Astrocyte (in vitro differentiated cells and primary cell): ENCODE measurements around the gene ACKR3. TPM values are rescaled to one million over a fixed set of nuclear protein-coding genes. Genes with fewer than 3 reads are reported as not detected.

Experiments used
- DNase-seq: peaks from one replicate; pipeline ENCODE4 v3.0.0-alpha.2; 2010; ENCODE audit warnings: low read depth
- FAIRE-seq: peaks from 2 replicates; lab custom pipeline; 2011; peaks lifted over from hg19 to GRCh38; lab: Jason Lieb, UNC
- H2AFZ ChIP-seq: 2 replicates; pipeline ENCODE4 v1.6.0; 2012; ENCODE audit warnings: low read depth, low read length, inconsistent platforms
- H3K27ac ChIP-seq: 2 replicates; pipeline ENCODE4 v1.5.1; 2011; ENCODE audit warnings: low read depth, low read length, inconsistent platforms
- H3K27me3 ChIP-seq: 2 replicates; pipeline ENCODE4 v1.6.0; 2011; ENCODE audit warnings: low read length, inconsistent platforms; ENCODE audit not compliant: insufficient read depth
- H3K36me3 ChIP-seq: 2 replicates; pipeline ENCODE4 v1.5.1; 2011; ENCODE audit warnings: low read length, inconsistent platforms; ENCODE audit not compliant: insufficient read depth
- H3K4me1 ChIP-seq: 2 replicates; pipeline ENCODE4 v1.5.1; 2011; ENCODE audit warnings: low read length, inconsistent platforms; ENCODE audit not compliant: insufficient read depth
- H3K4me2 ChIP-seq: 2 replicates; pipeline ENCODE4 v1.6.0; 2012; ENCODE audit warnings: low read length, inconsistent platforms
- H3K4me3 ChIP-seq: 2 replicates; pipeline ENCODE4 v1.5.1; 2011; ENCODE audit warnings: low read depth, mild to moderate bottlenecking, low read length, inconsistent platforms; ENCODE audit not compliant: insufficient read depth
- H3K79me2 ChIP-seq: 2 replicates; pipeline ENCODE4 v1.6.0; 2012; ENCODE audit warnings: mild to moderate bottlenecking, low read length, inconsistent platforms; ENCODE audit not compliant: insufficient read depth
- H3K9ac ChIP-seq: 2 replicates; pipeline ENCODE4 v1.6.0; 2012; ENCODE audit warnings: mild to moderate bottlenecking, low read length, inconsistent platforms
- H3K9me3 ChIP-seq: 2 replicates; pipeline ENCODE4 v1.5.1; 2012; ENCODE audit warnings: low read depth, mild to moderate bottlenecking, low read length, inconsistent platforms; ENCODE audit not compliant: insufficient read depth
- H4K20me1 ChIP-seq: 2 replicates; pipeline ENCODE4 v1.6.0; 2012; ENCODE audit warnings: low read length, inconsistent platforms; ENCODE audit not compliant: insufficient read depth
- H3K27ac Mint-ChIP-seq: one replicate; pipeline ENCODE4 v1.8.0; 2021; ENCODE audit warnings: mild to moderate bottlenecking, mixed read lengths; ENCODE audit not compliant: unreplicated experiment
- H3K27me3 Mint-ChIP-seq: one replicate; pipeline ENCODE4 v1.8.0; 2021; ENCODE audit warnings: low read depth, mixed read lengths; ENCODE audit not compliant: unreplicated experiment
- H3K36me3 Mint-ChIP-seq: one replicate; pipeline ENCODE4 v1.8.0; 2021; ENCODE audit warnings: low read depth, mixed read lengths; ENCODE audit not compliant: unreplicated experiment
- H3K4me1 Mint-ChIP-seq: one replicate; pipeline ENCODE4 v1.8.0; 2021; ENCODE audit warnings: low read depth, mixed read lengths; ENCODE audit not compliant: unreplicated experiment
- H3K4me3 Mint-ChIP-seq: one replicate; pipeline ENCODE4 v1.8.0; 2021; ENCODE audit warnings: mild to moderate bottlenecking, moderate library complexity, mixed read lengths; ENCODE audit not compliant: unreplicated experiment
- H3K9me3 Mint-ChIP-seq: one replicate; pipeline ENCODE4 v1.8.0; 2021; ENCODE audit warnings: mild to moderate bottlenecking, mixed read lengths; ENCODE audit not compliant: unreplicated experiment
- EZH2 ChIP-seq: IDR thresholded peaks from 2 replicates; pipeline ENCODE4 v1.6.1; 2012; ENCODE audit warnings: mild to moderate bottlenecking, low read length, inconsistent platforms; ENCODE audit not compliant: insufficient read depth
- total RNA-seq: library from RNA; stranded (reverse); gene quantifications from 2 replicates; pipeline ENCODE4 v1.2.1, GENCODE V29; 2021
- TF ChIP-seq, protein P1 (sequence below): IDR thresholded peaks from 2 replicates; pipeline ENCODE4 v1.5.1; 2011; ENCODE audit warnings: low read depth, mild to moderate bottlenecking, inconsistent platforms, low read length, moderate library complexity; ENCODE audit not compliant: insufficient read depth

ACKR3 gene
- total RNA-seq, 1 donor from 2014 or later: 72.7 TPM

DNA sequence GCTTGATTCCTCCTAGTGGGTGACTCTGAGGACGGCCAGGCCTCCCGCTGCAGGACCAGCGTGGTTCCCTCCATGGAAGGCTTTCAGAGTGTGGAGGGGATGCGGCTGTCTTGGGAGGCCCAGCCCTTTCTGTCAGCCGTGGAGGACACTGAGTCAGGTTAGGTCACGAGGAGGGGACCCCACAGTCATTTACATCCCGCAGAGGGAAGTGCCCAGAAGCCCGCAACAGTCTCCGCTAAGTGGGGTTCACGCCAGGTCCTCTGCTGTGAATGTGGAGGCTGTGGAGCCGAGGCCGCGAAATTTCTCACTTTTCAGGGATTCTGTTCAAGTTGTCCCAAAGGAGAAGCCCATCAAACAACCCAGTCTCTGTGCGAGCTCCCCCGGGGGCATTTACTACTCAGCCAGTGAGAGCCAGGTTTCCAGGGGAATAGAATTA is 8.8 kb downstream of the ACKR3 start:
- Mint-ChIP-seq H3K4me3 (no peak overlapping the region), H3K27ac (no peak overlapping the region), H3K36me3 (peaks cover 61% of the 10 kb centered on the region), H3K4me1 (peaks cover 34% of the 10 kb centered on the region), H3K9me3 (peaks cover 5% of the 10 kb centered on the region), H3K27me3 (peaks cover 2% of the 10 kb centered on the region)
- Histone ChIP-seq H3K79me2 (peaks cover 64% of the 10 kb centered on the region), H3K27ac (no peak overlapping the region), H3K4me3 (no peak overlapping the region), H3K36me3 (no peaks in the 10 kb centered on the region), H3K4me2 (no peak overlapping the region), H3K9ac (no peak overlapping the region), H4K20me1 (peaks cover 33% of the 10 kb centered on the region), H3K27me3 (peaks cover 2% of the 10 kb centered on the region), H3K4me1 (no peaks in the 10 kb centered on the region), H3K9me3 (no peaks in the 10 kb centered on the region), H2AFZ (no peak overlapping the region)
- no peak for TF ChIP-seq EZH2
- TF ChIP-seq, protein P1, sequence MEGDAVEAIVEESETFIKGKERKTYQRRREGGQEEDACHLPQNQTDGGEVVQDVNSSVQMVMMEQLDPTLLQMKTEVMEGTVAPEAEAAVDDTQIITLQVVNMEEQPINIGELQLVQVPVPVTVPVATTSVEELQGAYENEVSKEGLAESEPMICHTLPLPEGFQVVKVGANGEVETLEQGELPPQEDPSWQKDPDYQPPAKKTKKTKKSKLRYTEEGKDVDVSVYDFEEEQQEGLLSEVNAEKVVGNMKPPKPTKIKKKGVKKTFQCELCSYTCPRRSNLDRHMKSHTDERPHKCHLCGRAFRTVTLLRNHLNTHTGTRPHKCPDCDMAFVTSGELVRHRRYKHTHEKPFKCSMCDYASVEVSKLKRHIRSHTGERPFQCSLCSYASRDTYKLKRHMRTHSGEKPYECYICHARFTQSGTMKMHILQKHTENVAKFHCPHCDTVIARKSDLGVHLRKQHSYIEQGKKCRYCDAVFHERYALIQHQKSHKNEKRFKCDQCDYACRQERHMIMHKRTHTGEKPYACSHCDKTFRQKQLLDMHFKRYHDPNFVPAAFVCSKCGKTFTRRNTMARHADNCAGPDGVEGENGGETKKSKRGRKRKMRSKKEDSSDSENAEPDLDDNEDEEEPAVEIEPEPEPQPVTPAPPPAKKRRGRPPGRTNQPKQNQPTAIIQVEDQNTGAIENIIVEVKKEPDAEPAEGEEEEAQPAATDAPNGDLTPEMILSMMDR: no peak
- DNase-seq (no peak), FAIRE-seq (no peak)

DNA sequence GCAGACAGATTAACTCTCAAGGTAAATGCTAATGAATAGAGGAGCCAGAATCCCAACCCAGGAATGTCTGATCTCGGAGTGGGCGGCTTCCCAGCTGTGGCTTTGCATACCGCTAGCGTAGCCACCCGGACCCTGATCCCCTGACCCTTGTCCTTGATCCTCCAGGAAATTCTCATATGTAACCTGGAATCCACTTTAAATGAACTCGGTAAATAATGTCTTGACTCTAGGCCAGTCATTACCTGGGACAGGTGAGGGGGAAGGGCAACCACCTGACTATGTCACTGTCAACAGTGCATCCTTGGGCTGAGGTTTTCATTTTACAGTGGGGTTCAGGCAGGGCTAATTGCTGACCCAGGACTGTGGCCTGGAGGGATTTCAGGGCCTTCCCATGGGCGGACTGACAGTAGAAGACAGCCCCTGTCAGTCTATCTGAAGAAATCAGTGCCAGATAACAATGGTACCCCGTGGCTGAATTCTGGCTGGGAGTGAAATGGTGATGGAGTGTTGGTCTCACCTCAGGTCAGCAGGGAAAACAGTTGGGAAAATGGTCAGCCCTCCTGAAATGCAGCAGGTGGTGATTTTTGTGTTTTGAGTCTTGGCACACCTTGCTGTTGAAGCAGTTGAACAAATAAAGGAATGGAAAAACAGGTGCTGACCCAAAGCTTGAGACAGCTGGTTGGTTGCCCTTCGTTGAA is 9.6 kb downstream of the ACKR3 start:
- Mint-ChIP-seq H3K9me3 (peaks cover 5% of the 10 kb centered on the region), H3K4me3 (no peak overlapping the region), H3K36me3 (peaks cover 58% of the 10 kb centered on the region), H3K4me1 (peaks cover 29% of the 10 kb centered on the region), H3K27ac (peak overlapping the region; percentile 41), H3K27me3 (no peaks in the 10 kb centered on the region)
- H3K9ac ChIP-seq: no peak overlapping the region
- H3K4me3 ChIP-seq: no peak overlapping the region
- H4K20me1 ChIP-seq: peaks cover 26% of the 10 kb centered on the region
- no peak for DNase-seq
- H3K27ac ChIP-seq: no peak overlapping the region
- no peaks in the 10 kb centered on the region for H3K9me3 ChIP-seq
- H3K4me2 ChIP-seq: no peak overlapping the region
- peaks cover 2% of the 10 kb centered on the region for H3K27me3 ChIP-seq
- no peaks in the 10 kb centered on the region for H3K4me1 ChIP-seq
- no peak for FAIRE-seq
- H3K79me2 ChIP-seq: peaks cover 57% of the 10 kb centered on the region
- no peaks in the 10 kb centered on the region for H3K36me3 ChIP-seq
- no peak for TF ChIP-seq EZH2
- TF ChIP-seq, protein P1: no peak
- H2AFZ ChIP-seq: no peak overlapping the region

DNA sequence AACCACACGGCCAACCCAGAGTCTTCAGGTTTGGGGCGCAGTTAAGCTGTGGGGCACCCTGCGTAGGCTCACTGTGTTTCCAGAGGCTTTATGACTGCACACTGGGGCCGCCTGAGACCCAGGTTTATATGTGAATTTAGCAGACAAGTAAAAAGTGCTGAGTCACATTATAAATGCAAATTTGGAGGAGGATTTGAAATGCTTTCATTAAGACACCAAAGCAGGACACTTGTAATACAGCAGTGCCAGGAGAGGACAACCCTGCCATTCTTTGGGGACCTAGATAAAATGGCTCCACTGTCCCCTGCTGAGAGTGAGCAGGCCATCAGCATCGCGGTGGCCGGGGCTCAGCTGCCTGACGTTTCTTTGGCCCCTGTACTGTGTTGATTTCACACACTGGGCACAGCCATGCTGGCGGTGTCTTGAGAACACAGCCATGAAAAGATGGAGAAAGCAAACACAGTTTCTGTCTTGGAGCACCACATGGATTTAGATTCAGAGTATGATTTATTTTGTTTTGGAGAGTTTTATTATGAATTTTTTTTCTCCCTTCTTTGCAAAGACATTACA is 10.2 kb downstream of the ACKR3 start:
- H3K4me3 ChIP-seq: no peak overlapping the region
- H3K4me1 ChIP-seq: no peaks in the 10 kb centered on the region
- TF ChIP-seq, protein P1: no peak
- no peak for TF ChIP-seq EZH2
- Mint-ChIP-seq H3K27ac (no peak overlapping the region), H3K27me3 (no peaks in the 10 kb centered on the region), H3K4me3 (no peak overlapping the region), H3K36me3 (peaks cover 55% of the 10 kb centered on the region), H3K4me1 (peaks cover 27% of the 10 kb centered on the region), H3K9me3 (peaks cover 5% of the 10 kb centered on the region)
- DNase-seq: no peak
- no peaks in the 10 kb centered on the region for H3K9me3 ChIP-seq
- no peak overlapping the region for H3K27ac ChIP-seq
- no peak overlapping the region for H3K9ac ChIP-seq
- no peak overlapping the region for H3K4me2 ChIP-seq
- H3K36me3 ChIP-seq: no peaks in the 10 kb centered on the region
- H3K79me2 ChIP-seq: peaks cover 50% of the 10 kb centered on the region
- peaks cover 20% of the 10 kb centered on the region for H4K20me1 ChIP-seq
- FAIRE-seq: no peak
- H3K27me3 ChIP-seq: peaks cover 2% of the 10 kb centered on the region
- no peak overlapping the region for H2AFZ ChIP-seq
